Thoracic aorta (tissue), 2 donors: ENCODE measurements around the gene TTLL6. TPM values are rescaled to one million over a fixed set of nuclear protein-coding genes. Genes with fewer than 3 reads are reported as not detected.

Experiments used
- ATAC-seq: fragments of 150-250 bp; one replicate; pipeline ENCODE4 v1.8.0; 2017; ENCODE audit warnings: low read depth; ENCODE audit not compliant: insufficient number of reproducible peaks, low FRiP score
- DNase-seq: peaks from one replicate; pipeline ENCODE4 v3.0.0-alpha.2; 2020; ENCODE audit warnings: low spot score
- H3K27ac ChIP-seq, 2 donors: fragments of 200-600 bp; sonication (generic); 1 replicate in 1 of 2; 2 replicates in 1 of 2; pipeline ENCODE4 v1.5.1; 2016; ENCODE audit warnings: mild to moderate bottlenecking in 2 of 2, moderate library complexity in 2 of 2
- H3K27me3 ChIP-seq: fragments of 200-600 bp; sonication (generic); replicated peaks from 2 replicates; pipeline ENCODE4 v1.6.0; 2016; ENCODE audit warnings: mild to moderate bottlenecking; ENCODE audit not compliant: insufficient read depth
- H3K36me3 ChIP-seq: fragments of 200-600 bp; sonication (generic); one replicate; pipeline ENCODE4 v1.5.1; 2016
- H3K4me1 ChIP-seq, 2 donors: fragments of 200-600 bp; sonication (generic); 1 replicate in 1 of 2; 2 replicates in 1 of 2; pipeline versions ENCODE4 v1.5.1 to v1.6.0; 2016; ENCODE audit warnings: low read depth in 2 of 2, mild to moderate bottlenecking in 1 of 2; ENCODE audit not compliant: control insufficient read depth in 1 of 2
- H3K4me3 ChIP-seq: fragments of 200-600 bp; sonication (generic); 2 replicates; pipeline ENCODE4 v1.5.1; 2016; ENCODE audit warnings: mild to moderate bottlenecking
- H3K9me3 ChIP-seq: fragments of 200-600 bp; sonication (generic); 2 replicates; pipeline ENCODE4 v1.5.1; 2016
- total RNA-seq, 2 donors: library from RNA; depleted of rRNA; stranded (reverse); fragments of >200 nt; gene quantifications; one replicate each; pipeline versions ENCODE4 v1.1.0 to v1.2.3, GENCODE V29; 2016
- TF ChIP-seq, protein P1 (sequence below): fragments of 200-600 bp; sonication (generic); IDR thresholded peaks from one replicate; pipeline ENCODE4 v1.5.1; 2019; ENCODE audit warnings: antibody characterized with exemption

The TTLL6 gene
- total RNA-seq, 2 donors from 2014 or later: not detected

DNA sequence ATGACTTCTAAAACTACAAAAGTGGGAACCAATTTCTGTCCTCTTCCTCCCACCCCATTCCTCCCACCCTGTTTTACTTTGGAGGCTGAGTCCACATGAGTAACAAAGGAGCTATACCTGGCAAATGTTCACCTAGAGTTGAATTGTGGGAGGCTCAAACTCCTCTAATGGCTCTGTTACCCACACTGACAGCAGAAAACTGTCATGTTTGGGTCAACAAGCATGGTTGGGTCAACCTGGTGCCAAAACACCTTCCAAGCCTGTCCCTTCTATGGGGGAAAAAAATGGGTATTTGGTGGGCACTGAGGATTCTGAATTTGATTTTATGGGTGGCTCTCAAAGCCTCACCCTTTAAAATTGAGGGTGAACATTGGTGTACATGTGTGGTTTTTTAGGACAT is 76.5 kb downstream of the TTLL6 start:
- H3K27ac ChIP-seq: no peak overlapping the region
- ATAC-seq: no peak
- no peaks in the 10 kb centered on the region for H3K36me3 ChIP-seq
- H3K4me3 ChIP-seq: no peak overlapping the region
- no peaks in the 10 kb centered on the region for H3K9me3 ChIP-seq
- TF ChIP-seq, protein P1, sequence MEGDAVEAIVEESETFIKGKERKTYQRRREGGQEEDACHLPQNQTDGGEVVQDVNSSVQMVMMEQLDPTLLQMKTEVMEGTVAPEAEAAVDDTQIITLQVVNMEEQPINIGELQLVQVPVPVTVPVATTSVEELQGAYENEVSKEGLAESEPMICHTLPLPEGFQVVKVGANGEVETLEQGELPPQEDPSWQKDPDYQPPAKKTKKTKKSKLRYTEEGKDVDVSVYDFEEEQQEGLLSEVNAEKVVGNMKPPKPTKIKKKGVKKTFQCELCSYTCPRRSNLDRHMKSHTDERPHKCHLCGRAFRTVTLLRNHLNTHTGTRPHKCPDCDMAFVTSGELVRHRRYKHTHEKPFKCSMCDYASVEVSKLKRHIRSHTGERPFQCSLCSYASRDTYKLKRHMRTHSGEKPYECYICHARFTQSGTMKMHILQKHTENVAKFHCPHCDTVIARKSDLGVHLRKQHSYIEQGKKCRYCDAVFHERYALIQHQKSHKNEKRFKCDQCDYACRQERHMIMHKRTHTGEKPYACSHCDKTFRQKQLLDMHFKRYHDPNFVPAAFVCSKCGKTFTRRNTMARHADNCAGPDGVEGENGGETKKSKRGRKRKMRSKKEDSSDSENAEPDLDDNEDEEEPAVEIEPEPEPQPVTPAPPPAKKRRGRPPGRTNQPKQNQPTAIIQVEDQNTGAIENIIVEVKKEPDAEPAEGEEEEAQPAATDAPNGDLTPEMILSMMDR: no peak
- DNase-seq: no peak
- peaks cover 17% of the 10 kb centered on the region for H3K27me3 ChIP-seq
- H3K4me1 ChIP-seq: no peaks in the 10 kb centered on the region

GRCh38 chr17:48738803-48739526 is 78.1 kb downstream of the TTLL6 start:
- Histone ChIP-seq H3K27ac (no peak overlapping the region), H3K4me3 (no peak overlapping the region), H3K36me3 (no peaks in the 10 kb centered on the region), H3K4me1 (no peaks in the 10 kb centered on the region), H3K27me3 (peaks cover 15% of the 10 kb centered on the region), H3K9me3 (no peaks in the 10 kb centered on the region)
- DNase-seq: no peak
- TF ChIP-seq, protein P1: no peak
- no peak for ATAC-seq

- DNase-seq (no peak), ATAC-seq (no peak)
- H3K4me3 ChIP-seq: no peak overlapping the region
- H3K4me1 ChIP-seq: no peaks in the 10 kb centered on the region
- no peak overlapping the region for H3K27ac ChIP-seq
- H3K9me3 ChIP-seq: no peaks in the 10 kb centered on the region
- peaks cover 21% of the 10 kb centered on the region for H3K27me3 ChIP-seq
- TF ChIP-seq, protein P1: no peak
- no peaks in the 10 kb centered on the region for H3K36me3 ChIP-seq
Observed at GRCh38 chr17:48738424-48738802, 78.6 kb downstream of the TTLL6 start.

DNA sequence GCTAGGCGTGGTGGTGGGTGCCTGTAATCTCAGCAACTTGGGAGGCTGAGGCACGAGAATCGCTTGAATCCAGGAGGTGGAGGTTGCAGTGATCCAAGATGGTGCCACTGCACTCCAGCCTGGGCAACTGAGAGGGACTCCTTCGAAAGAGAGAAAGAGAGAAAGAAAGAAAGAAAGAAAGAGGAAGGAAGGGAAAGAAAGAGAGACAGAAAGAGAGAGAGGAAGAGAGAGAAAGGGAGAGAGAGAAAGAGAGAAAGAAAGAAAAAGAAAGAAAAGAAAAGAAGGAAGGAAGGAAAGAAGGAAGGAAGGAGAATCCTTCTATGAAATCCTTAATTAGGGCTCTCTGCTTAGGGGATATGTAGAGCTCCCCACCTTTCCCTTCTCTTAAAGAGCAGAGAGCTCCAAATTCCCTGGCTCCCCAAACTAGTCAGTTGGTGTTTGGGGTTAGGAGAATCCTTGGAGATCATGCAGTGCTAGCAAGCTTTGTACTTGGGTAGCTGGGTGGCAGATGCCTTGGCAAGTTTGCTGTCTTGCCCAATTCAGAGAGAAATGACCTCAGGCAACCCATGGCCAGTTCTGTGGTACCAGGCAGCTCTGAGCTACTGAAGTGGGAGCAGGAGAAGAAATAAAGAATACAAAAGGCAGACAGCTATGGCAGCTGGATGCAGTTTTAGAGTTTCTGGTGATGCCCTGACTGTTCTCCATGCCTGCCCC is 79.5 kb downstream of the TTLL6 start:
- TF ChIP-seq, protein P1: no peak
- DNase-seq: no peak
- Histone ChIP-seq H3K4me1 (no peaks in the 10 kb centered on the region), H3K27me3 (peaks cover 21% of the 10 kb centered on the region), H3K36me3 (no peaks in the 10 kb centered on the region), H3K27ac (no peak overlapping the region), H3K4me3 (no peak overlapping the region), H3K9me3 (no peaks in the 10 kb centered on the region)
- ATAC-seq: no peak

GRCh38 chr17:48735062-48735351 is 82.0 kb downstream of the TTLL6 start:
- H3K27ac ChIP-seq: no peak overlapping the region
- H3K36me3 ChIP-seq: no peaks in the 10 kb centered on the region
- DNase-seq: no peak
- H3K4me1 ChIP-seq: no peaks in the 10 kb centered on the region
- H3K27me3 ChIP-seq: peaks cover 17% of the 10 kb centered on the region
- H3K9me3 ChIP-seq: no peaks in the 10 kb centered on the region
- no peak for ATAC-seq
- TF ChIP-seq, protein P1: no peak
- no peak overlapping the region for H3K4me3 ChIP-seq
